ENCODE data around the gene TPRG1L.
"Not testable (repeated sequence)": the region's sequence is repeated elsewhere in the genome, so short reads cannot be mapped to it uniquely, and the experiment has no call there.

TPRG1L gene

DNA sequence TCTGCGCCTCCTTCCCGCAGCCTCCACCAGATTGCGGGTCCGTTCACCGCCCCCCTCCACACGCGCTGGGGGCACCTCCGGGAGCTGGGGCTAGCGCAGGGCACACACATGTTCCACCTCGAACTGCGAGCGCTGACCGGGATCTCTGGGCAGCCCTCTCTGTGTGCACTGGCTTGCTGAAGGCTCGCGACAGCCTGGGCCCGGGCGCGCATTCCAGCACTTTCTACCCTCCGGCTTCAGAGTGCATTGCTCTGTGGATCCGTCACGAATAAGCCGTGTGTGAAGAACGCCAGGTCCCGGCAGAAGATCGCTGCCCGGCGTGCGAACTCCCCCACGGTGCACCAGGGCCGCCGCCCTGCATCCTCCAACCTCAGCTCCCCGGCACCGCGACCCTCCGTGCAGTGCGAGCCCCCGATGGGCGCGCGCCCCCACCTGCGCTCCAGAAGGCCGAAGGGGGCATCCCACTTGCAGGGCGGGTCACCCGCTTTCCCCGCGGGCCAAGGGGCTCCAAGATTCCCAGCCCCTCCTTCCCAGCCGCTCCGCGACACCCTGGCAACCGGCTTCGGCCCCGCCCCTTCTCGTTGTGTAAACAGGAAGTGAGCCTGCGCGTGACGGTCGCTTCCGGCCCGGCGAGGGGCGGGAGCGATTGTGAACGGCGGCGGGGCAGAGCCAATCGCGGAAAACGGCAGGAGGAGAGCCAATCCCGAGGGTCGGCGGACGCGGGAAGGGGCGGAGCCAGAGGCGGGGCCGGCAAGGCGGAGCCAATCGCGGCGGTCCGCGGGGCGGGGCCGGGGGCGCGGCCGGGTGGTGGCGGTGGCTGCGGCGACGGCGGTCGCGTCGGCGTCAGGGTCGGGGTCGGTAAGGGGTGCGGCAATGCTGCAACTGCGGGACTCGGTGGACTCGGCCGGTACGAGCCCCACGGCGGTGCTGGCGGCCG is at the start of gene TPRG1L:
Gene TPRG1L, plus strand, starts transcription at position 816 of the 937 bp plus-strand sequence. Its CDS starts 58 bp downstream, at position 874.
- TF ChIP-seq, protein P1, sequence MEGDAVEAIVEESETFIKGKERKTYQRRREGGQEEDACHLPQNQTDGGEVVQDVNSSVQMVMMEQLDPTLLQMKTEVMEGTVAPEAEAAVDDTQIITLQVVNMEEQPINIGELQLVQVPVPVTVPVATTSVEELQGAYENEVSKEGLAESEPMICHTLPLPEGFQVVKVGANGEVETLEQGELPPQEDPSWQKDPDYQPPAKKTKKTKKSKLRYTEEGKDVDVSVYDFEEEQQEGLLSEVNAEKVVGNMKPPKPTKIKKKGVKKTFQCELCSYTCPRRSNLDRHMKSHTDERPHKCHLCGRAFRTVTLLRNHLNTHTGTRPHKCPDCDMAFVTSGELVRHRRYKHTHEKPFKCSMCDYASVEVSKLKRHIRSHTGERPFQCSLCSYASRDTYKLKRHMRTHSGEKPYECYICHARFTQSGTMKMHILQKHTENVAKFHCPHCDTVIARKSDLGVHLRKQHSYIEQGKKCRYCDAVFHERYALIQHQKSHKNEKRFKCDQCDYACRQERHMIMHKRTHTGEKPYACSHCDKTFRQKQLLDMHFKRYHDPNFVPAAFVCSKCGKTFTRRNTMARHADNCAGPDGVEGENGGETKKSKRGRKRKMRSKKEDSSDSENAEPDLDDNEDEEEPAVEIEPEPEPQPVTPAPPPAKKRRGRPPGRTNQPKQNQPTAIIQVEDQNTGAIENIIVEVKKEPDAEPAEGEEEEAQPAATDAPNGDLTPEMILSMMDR (conservative IDR thresholded peaks at IDR 0.05; ENCODE audit: low read depth, low read length), result no peak
- peak; percentile 95 for DNase-seq (ENCODE audit: low read depth)
- H3K4me3 ChIP-seq (ENCODE audit: low read depth, low read length), result peak within 1 kb of the TSS; percentile 99

DNA sequence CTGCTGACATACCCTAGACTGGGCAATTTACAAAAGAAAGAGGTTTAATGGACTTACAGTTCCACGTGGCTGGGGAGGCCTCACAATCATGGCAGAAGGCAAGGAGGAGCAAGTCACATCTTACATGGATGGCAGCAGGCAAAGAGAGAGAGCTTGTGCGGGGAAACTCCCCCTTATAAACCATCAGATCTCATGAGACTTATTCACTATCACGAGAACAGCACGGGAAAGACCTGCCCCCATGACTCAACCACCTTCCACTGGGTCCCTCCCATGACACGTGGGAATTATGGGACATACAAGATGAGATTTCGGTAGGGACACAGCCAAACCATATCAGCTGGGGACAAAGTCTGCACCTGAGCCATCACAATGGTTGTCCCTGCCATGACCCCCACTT is 49.3 kb upstream of the TPRG1L start:
- not testable (repeated sequence) for DNase-seq (ENCODE audit: low read depth); H3K4me3 ChIP-seq (ENCODE audit: low read depth, low read length)

DNA sequence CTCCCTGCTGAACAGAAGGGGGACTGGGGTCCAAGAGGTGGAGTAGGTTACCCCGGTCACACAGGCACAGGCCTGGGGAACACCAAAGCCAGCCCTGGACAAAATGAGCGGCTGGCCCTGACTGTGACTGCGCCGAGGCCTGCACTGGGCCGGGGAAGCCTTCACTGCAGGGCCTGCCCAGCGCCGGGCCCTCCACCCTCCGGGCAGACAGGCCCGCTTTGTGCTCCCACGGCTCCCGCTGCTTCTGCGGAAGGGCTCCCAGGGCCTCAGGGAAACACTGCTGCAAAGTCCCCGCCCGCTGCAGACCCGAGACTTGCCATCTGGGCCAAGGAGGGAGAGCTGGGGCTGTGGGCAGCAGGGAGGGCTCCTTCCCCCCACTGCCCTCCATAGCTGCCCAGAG is 48.8 kb upstream of the TPRG1L start:
- no peak for DNase-seq (ENCODE audit: low read depth)
- TF ChIP-seq, protein P1 (conservative IDR thresholded peaks at IDR 0.05; ENCODE audit: low read depth, low read length), result no peak
- no peak overlapping the region for H3K4me3 ChIP-seq (ENCODE audit: low read depth, low read length)

DNA sequence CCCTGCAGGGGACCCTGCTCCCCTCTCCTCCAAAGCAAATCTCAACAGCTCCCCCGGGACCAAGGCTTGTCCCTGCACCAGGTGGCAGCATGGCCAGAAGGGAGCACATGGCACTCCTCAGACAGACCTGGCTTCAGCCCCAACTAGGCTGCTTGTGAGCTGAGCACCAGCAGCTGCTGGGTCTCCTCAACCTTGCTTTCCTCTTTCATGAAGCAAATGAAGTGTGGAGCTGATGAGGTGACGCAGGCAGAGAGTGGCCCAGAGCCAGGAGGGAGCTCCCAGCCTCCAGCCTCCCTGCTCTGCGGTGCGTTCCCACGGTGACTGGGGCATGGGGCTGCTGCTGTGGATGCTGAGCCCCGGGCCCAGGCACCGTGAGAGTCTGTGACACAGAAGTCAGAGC is 47.5 kb upstream of the TPRG1L start:
- TF ChIP-seq, protein P1 (conservative IDR thresholded peaks at IDR 0.05; ENCODE audit: low read depth, low read length), result no peak
- DNase-seq (ENCODE audit: low read depth), result peak; percentile 13
- no peak overlapping the region for H3K4me3 ChIP-seq (ENCODE audit: low read depth, low read length)

DNA sequence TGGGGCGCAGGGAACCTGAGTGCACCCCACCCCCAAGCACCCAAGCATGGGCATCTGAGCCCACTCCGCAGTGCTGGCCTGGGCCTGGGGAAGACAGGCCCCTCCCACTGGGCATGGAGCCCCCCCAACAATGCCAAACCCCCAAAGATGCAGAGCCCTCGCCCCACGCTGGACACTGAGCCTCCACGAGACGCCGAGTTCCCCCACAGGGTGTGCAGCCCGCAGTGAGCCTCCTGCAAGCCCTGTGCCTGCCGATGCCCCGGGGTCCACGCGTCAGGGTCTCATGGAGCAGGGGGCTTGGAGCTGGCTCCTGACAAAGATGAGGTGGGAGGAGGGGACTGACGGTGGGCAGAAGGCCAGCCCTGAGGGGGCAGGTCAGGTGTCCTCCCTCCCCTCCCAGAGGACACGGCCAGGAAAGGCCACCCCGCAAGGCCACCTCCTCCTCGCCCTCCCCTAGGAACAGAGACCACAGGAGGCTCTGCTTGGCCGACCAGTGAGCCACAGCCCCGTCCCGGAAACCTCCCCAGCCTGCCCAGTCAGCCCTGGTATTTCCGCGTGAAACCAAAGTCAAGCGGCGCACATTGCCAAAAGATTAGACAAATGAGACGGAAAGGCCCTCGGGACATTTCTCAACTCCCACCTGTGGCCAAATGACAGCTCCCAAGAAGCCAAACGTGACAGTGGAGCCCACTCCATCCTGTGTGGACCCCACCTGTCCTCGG is 46.9 kb upstream of the TPRG1L start:
- DNase-seq (ENCODE audit: low read depth), result no peak
- TF ChIP-seq, protein P1 (conservative IDR thresholded peaks at IDR 0.05; ENCODE audit: low read depth, low read length), result no peak
- no peak overlapping the region for H3K4me3 ChIP-seq (ENCODE audit: low read depth, low read length)

DNA sequence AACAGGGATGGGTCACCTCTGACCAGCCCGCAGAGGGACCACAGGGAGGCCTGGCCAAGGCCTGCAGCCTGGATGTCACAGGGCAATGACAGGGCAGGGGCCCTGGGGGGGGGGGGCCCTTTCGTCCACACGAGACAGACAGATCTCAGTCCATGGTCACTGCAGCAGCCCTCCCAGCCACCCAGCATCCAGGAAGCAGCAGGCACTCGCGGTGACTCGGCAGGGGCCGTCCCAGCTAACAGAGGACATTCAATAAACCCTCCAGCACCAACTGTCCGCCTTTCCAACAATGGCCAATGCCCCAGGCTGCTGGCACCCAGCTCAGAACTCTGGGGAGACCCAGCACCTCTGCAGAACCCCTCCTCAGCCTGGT is 46.4 kb upstream of the TPRG1L start:
- TF ChIP-seq, protein P1 (conservative IDR thresholded peaks at IDR 0.05; ENCODE audit: low read depth, low read length), result no peak
- H3K4me3 ChIP-seq (ENCODE audit: low read depth, low read length), result no peak overlapping the region
- DNase-seq (ENCODE audit: low read depth), result no peak

DNA sequence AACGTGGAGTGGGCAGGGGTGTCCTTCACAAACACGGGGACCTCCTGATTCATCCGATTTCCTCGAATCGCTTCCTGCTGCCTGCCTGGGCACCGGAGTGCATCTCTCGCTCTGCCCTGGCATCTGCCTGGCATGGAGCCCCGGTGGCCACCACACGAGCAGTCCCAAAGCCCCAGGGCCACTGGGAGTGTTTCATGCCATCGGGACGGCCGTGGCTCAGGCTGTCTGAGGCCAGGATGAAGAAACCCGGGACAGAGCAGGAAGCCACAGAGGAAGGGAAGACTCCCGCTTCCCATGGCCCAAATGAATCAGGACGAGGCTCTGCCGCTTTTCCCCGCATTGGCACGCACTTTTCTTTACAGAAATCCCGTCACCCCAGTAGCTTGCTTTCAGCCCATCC is 45.9 kb upstream of the TPRG1L start:
- no peak for DNase-seq (ENCODE audit: low read depth)
- H3K4me3 ChIP-seq (ENCODE audit: low read depth, low read length), result no peak overlapping the region
- TF ChIP-seq, protein P1 (conservative IDR thresholded peaks at IDR 0.05; ENCODE audit: low read depth, low read length), result no peak

All from choroid plexus epithelial cell (primary cell).